PFSK-1 (cell line): Measurements from ENCODE around the gene STIM2.

ENCODE experiments used
- POLR2AphosphoS5 ChIP-seq: IDR thresholded peaks from 2 replicates; pipeline ENCODE4 v1.6.1; 2012; ENCODE audit warnings: low read depth, mild to moderate bottlenecking, control low read depth, low read length, moderate library complexity
- TAF1 ChIP-seq: IDR thresholded peaks from 2 replicates; pipeline ENCODE4 v1.6.1; 2012; ENCODE audit warnings: low read length, control low read depth, borderline replicate concordance; ENCODE audit not compliant: insufficient read depth

- TF ChIP-seq TAF1 (no peak), POLR2AphosphoS5 (no peak)
Observed at GRCh38 chr4:27006646-27007045, 146.0 kb downstream of the STIM2 start.
